Measurements from ENCODE around the gene WDR81.
"Not testable (repeated sequence)": the region's sequence is repeated elsewhere in the genome, so short reads cannot be mapped to it uniquely, and the experiment has no call there.

Gene WDR81

GRCh38 chr17:1713160-1713877 lies 11.2 kb upstream of the WDR81 start:
- no peak for DNase-seq (ENCODE audit: low read depth)

GRCh38 chr17:1713878-1714426 lies 10.6 kb upstream of the WDR81 start:
- no peak for DNase-seq (ENCODE audit: low read depth)

GRCh38 chr17:1714427-1714979 lies 10.0 kb upstream of the WDR81 start:
- DNase-seq (ENCODE audit: low read depth) = no peak

GRCh38 chr17:1714980-1715802 lies 9.3 kb upstream of the WDR81 start:
- no peak for DNase-seq (ENCODE audit: low read depth)

GRCh38 chr17:1715803-1716075 lies 8.8 kb upstream of the WDR81 start:
- DNase-seq (ENCODE audit: low read depth) = no peak

GRCh38 chr17:1716076-1716911 lies 8.2 kb upstream of the WDR81 start:
- peak; percentile 100 for DNase-seq (ENCODE audit: low read depth)

GRCh38 chr17:1716912-1717695 lies 7.4 kb upstream of the WDR81 start:
- peak; percentile 65 for DNase-seq (ENCODE audit: low read depth)

- no peak for DNase-seq (ENCODE audit: low read depth)
These were observed 5.9 kb upstream of the WDR81 start for GRCh38 chr17:1718362-1719165.

- peak; percentile 53 for DNase-seq (ENCODE audit: low read depth)
These were observed 3.6 kb upstream of the WDR81 start for GRCh38 chr17:1720856-1721386.

GRCh38 chr17:1722022-1722421 lies 2.5 kb upstream of the WDR81 start:
- DNase-seq (ENCODE audit: low read depth) = not testable (repeated sequence)

GRCh38 chr17:1724869-1725641 lies 551 bp downstream of the WDR81 start:
- DNase-seq (ENCODE audit: low read depth) = no peak

GRCh38 chr17:1725642-1726511 lies 1.4 kb downstream of the WDR81 start:
- no peak for DNase-seq (ENCODE audit: low read depth)

- no peak for DNase-seq (ENCODE audit: low read depth)
These were observed 2.2 kb downstream of the WDR81 start for GRCh38 chr17:1726626-1727257.

GRCh38 chr17:1727258-1727789 lies 2.8 kb downstream of the WDR81 start:
- DNase-seq (ENCODE audit: low read depth) = no peak

- no peak for DNase-seq (ENCODE audit: low read depth)
These were observed 3.5 kb downstream of the WDR81 start for GRCh38 chr17:1727876-1728630.

GRCh38 chr17:1729966-1730325 lies 5.4 kb downstream of the WDR81 start:
- DNase-seq (ENCODE audit: low read depth) = no peak

Data from activated T-helper 1 cell treated with Interleukin-2 at 50 U/mL for 16 hours (primary cell).